Ishikawa (cell line): ENCODE results near the gene CD47.

Experiments used
- CEBPB ChIP-seq: IDR thresholded peaks from 2 replicates; pipeline ENCODE4 v1.6.1; 2012
- EP300 ChIP-seq: IDR thresholded peaks from 2 replicates; pipeline ENCODE4 v1.6.1; 2012; ENCODE audit warnings: borderline replicate concordance
- RAD21 ChIP-seq: IDR thresholded peaks from 2 replicates; pipeline ENCODE4 v1.6.1; 2012; ENCODE audit warnings: low read depth
- TAF1 ChIP-seq: IDR thresholded peaks from 2 replicates; pipeline ENCODE4 v1.6.1; 2012; ENCODE audit warnings: low read depth, mild to moderate bottlenecking
- TEAD4 ChIP-seq: IDR thresholded peaks from 2 replicates; pipeline ENCODE4 v1.6.1; 2012
- TF ChIP-seq, protein P1 (sequence below): IDR thresholded peaks from 2 replicates; pipeline ENCODE4 v1.6.1; 2012
- TF ChIP-seq, protein P2 (sequence below): IDR thresholded peaks from 2 replicates; pipeline ENCODE4 v1.6.1; 2012

DNA sequence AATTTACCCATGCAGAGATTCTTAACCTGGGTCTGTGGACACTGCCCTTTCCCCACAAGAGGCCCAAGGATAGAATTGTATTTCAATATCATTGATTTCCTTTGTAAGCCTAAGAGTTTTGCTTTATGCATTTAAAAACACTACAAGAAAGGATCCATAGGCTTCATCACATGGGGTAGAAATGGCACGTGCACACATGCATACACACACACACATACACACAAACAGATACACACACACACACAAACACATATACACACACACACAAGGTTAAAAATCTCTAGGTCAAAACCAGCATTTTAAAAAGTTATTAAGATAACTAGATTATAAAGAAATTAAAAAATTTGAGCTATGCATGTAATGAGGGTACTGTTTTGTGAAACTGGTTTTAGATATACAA is 35.5 kb upstream of the CD47 start:
- TF ChIP-seq, protein P1, sequence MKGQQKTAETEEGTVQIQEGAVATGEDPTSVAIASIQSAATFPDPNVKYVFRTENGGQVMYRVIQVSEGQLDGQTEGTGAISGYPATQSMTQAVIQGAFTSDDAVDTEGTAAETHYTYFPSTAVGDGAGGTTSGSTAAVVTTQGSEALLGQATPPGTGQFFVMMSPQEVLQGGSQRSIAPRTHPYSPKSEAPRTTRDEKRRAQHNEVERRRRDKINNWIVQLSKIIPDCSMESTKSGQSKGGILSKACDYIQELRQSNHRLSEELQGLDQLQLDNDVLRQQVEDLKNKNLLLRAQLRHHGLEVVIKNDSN = no peak
- TF ChIP-seq, protein P2, sequence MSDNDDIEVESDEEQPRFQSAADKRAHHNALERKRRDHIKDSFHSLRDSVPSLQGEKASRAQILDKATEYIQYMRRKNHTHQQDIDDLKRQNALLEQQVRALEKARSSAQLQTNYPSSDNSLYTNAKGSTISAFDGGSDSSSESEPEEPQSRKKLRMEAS = no peak
- TF ChIP-seq EP300 (no peak), TAF1 (no peak), RAD21 (no peak), CEBPB (no peak), TEAD4 (no peak)
